SK-N-SH treated with all-trans-retinoic acid at 6 μM for 48 hours (cell line): Measurements from ENCODE around the gene GPR180.

Source experiments
- ARNTL ChIP-seq: fragments of 450-650 bp; formaldehyde crosslinking; IDR thresholded peaks from 2 replicates; pipeline ENCODE4 v1.5.0; 2020; ENCODE audit warnings: low read depth, mild to moderate bottlenecking, moderate library complexity, borderline replicate concordance
- BACH2 ChIP-seq: fragments of 250-450 bp; sonication (Bioruptor Pico); IDR thresholded peaks from 2 replicates; pipeline ENCODE4 v1.9.0; 2021; ENCODE audit warnings: mild to moderate bottlenecking, borderline replicate concordance
- CSDC2 ChIP-seq: fragments of 250-450 bp; sonication (Bioruptor Pico); IDR thresholded peaks from 2 replicates; pipeline ENCODE4 v1.5.0; 2020; ENCODE audit warnings: mild to moderate bottlenecking, moderate library complexity
- GLIS3 ChIP-seq: fragments of 250-450 bp; sonication (Bioruptor Pico); IDR thresholded peaks from 2 replicates; pipeline ENCODE4 v1.5.0; 2020; ENCODE audit warnings: mild to moderate bottlenecking, moderate library complexity
- ISL1 ChIP-seq: fragments of 250-450 bp; sonication (Bioruptor Pico); IDR thresholded peaks from 2 replicates; pipeline ENCODE4 v2.1.2; 2022; ENCODE audit warnings: mild to moderate bottlenecking, moderate library complexity
- RARB ChIP-seq: fragments of 250-450 bp; sonication (Bioruptor Pico); IDR thresholded peaks from 2 replicates; pipeline ENCODE4 v1.8.0; 2021; ENCODE audit warnings: mild to moderate bottlenecking, moderate library complexity
- ZFP3 ChIP-seq: fragments of 250-450 bp; sonication (Bioruptor Pico); IDR thresholded peaks from 2 replicates; pipeline ENCODE4 v1.5.0; 2020; ENCODE audit warnings: mild to moderate bottlenecking, moderate library complexity
- TF ChIP-seq, protein P1 (sequence below): fragments of 250-450 bp; sonication (Bioruptor Pico); IDR thresholded peaks from 2 replicates; pipeline ENCODE4 v1.8.0; 2020; ENCODE audit warnings: mild to moderate bottlenecking, moderate library complexity, borderline replicate concordance
- TF ChIP-seq, protein P2 (sequence below): fragments of 250-450 bp; sonication (Bioruptor Pico); IDR thresholded peaks from 2 replicates; pipeline ENCODE4 v1.5.0; 2020; ENCODE audit warnings: mild to moderate bottlenecking, moderate library complexity

DNA sequence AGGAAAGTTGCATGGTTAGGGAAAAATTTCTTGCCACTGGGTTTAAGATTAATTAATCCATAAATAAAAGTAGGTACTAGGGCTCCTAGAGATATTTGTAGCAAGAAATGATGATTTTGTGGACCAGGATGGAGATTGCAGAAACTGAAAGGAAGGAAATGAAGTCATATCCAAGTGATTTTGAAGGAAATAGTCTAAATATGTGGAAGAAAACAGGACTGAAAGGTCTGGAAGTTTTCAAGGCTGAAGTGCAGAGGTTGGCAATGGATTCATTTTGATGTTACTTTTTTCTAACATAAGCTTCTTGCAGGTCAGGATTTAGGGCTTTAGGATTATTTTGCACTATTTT is 57.9 kb downstream of the GPR180 start:
- no peak for TF ChIP-seq CSDC2 (CRISPR knock-in tag)
- no peak for TF ChIP-seq RARB (CRISPR knock-in tag)
- TF ChIP-seq, protein P1, sequence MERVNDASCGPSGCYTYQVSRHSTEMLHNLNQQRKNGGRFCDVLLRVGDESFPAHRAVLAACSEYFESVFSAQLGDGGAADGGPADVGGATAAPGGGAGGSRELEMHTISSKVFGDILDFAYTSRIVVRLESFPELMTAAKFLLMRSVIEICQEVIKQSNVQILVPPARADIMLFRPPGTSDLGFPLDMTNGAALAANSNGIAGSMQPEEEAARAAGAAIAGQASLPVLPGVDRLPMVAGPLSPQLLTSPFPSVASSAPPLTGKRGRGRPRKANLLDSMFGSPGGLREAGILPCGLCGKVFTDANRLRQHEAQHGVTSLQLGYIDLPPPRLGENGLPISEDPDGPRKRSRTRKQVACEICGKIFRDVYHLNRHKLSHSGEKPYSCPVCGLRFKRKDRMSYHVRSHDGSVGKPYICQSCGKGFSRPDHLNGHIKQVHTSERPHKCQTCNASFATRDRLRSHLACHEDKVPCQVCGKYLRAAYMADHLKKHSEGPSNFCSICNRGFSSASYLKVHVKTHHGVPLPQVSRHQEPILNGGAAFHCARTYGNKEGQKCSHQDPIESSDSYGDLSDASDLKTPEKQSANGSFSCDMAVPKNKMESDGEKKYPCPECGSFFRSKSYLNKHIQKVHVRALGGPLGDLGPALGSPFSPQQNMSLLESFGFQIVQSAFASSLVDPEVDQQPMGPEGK (CRISPR knock-in tag): no peak
- no peak for TF ChIP-seq ZFP3 (CRISPR knock-in tag)
- no peak for TF ChIP-seq ISL1 (CRISPR knock-in tag)
- no peak for TF ChIP-seq ARNTL (CRISPR knock-in tag)
- no peak for TF ChIP-seq BACH2
- TF ChIP-seq GLIS3 (CRISPR knock-in tag): no peak
- TF ChIP-seq, protein P2, sequence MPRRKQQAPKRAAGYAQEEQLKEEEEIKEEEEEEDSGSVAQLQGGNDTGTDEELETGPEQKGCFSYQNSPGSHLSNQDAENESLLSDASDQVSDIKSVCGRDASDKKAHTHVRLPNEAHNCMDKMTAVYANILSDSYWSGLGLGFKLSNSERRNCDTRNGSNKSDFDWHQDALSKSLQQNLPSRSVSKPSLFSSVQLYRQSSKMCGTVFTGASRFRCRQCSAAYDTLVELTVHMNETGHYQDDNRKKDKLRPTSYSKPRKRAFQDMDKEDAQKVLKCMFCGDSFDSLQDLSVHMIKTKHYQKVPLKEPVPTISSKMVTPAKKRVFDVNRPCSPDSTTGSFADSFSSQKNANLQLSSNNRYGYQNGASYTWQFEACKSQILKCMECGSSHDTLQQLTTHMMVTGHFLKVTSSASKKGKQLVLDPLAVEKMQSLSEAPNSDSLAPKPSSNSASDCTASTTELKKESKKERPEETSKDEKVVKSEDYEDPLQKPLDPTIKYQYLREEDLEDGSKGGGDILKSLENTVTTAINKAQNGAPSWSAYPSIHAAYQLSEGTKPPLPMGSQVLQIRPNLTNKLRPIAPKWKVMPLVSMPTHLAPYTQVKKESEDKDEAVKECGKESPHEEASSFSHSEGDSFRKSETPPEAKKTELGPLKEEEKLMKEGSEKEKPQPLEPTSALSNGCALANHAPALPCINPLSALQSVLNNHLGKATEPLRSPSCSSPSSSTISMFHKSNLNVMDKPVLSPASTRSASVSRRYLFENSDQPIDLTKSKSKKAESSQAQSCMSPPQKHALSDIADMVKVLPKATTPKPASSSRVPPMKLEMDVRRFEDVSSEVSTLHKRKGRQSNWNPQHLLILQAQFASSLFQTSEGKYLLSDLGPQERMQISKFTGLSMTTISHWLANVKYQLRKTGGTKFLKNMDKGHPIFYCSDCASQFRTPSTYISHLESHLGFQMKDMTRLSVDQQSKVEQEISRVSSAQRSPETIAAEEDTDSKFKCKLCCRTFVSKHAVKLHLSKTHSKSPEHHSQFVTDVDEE (CRISPR knock-in tag): no peak
